GM12864 (cell line): Measurements from ENCODE around the gene PCDH19.

Source experiments
- DNase-seq: peaks from one replicate; pipeline ENCODE4 v3.0.0-alpha.2; 2011; ENCODE audit warnings: low read depth
- H3K4me3 ChIP-seq: 2 replicates; pipeline ENCODE4 v1.5.1; 2011; ENCODE audit warnings: mild to moderate bottlenecking, low read depth, low read length, control low read depth
- CTCF ChIP-seq: IDR thresholded peaks from 2 replicates; pipeline ENCODE4 v1.5.1; 2011; ENCODE audit warnings: low read depth, mild to moderate bottlenecking, moderate library complexity, low read length, control low read depth, inconsistent platforms; ENCODE audit errors: missing control alignments

PCDH19 gene

GRCh38 chrX:100297728-100298127 is 112.3 kb downstream of the PCDH19 start:
- no peak for DNase-seq
- no peak overlapping the region for H3K4me3 ChIP-seq
- TF ChIP-seq CTCF: no peak

GRCh38 chrX:100296183-100296753 is 113.8 kb downstream of the PCDH19 start:
- no peak overlapping the region for H3K4me3 ChIP-seq
- no peak for TF ChIP-seq CTCF
- no peak for DNase-seq

- no peak for TF ChIP-seq CTCF
- DNase-seq: no peak
- H3K4me3 ChIP-seq: no peak overlapping the region
Observed at GRCh38 chrX:100294965-100295364, 115.1 kb downstream of the PCDH19 start.

GRCh38 chrX:100289066-100289558 is 121.0 kb downstream of the PCDH19 start:
- no peak overlapping the region for H3K4me3 ChIP-seq
- no peak for DNase-seq
- no peak for TF ChIP-seq CTCF

- DNase-seq: no peak
- no peak overlapping the region for H3K4me3 ChIP-seq
- no peak for TF ChIP-seq CTCF
Observed at GRCh38 chrX:100277231-100277630, 132.8 kb downstream of the PCDH19 start.

- TF ChIP-seq CTCF: no peak
- DNase-seq: no peak
- no peak overlapping the region for H3K4me3 ChIP-seq
Observed at GRCh38 chrX:100274916-100275315, 135.2 kb downstream of the PCDH19 start.

- no peak for TF ChIP-seq CTCF
- no peak for DNase-seq
- no peak overlapping the region for H3K4me3 ChIP-seq
Observed at GRCh38 chrX:100265179-100265578, 144.9 kb downstream of the PCDH19 start.
